Sigmoid colon (tissue), 7 donors: ENCODE measurements around the gene ST3GAL2. TPM values are rescaled to one million over a fixed set of nuclear protein-coding genes. Genes with fewer than 3 reads are reported as not detected.
A peak's percentile ranks its signal among the peaks of the same experiment; 100 is the strongest.

Source experiments
- DNase-seq: peaks from one replicate; pipeline ENCODE4 v3.0.0-alpha.2; 2019
- H3K27ac ChIP-seq, 4 donors: fragments of 200-600 bp; sonication (generic); one replicate each; pipeline ENCODE4 v1.5.1; 2016 to 2019; ENCODE audit warnings: mild to moderate bottlenecking in 1 of 4
- H3K27me3 ChIP-seq, 3 donors: fragments of 200-600 bp; sonication (generic); one replicate each; pipeline ENCODE4 v1.5.1; 2019; ENCODE audit warnings: mild to moderate bottlenecking in 1 of 3
- H3K36me3 ChIP-seq, 4 donors: fragments of 200-600 bp; sonication (generic); one replicate each; pipeline ENCODE4 v1.5.1; 2016 to 2019
- H3K4me1 ChIP-seq, 4 donors: fragments of 200-600 bp; sonication (generic); one replicate each; pipeline ENCODE4 v1.5.1; 2017 to 2019
- H3K4me3 ChIP-seq, 4 donors: fragments of 200-600 bp; sonication (generic); one replicate each; pipeline ENCODE4 v1.5.1; 2017 to 2019; ENCODE audit warnings: mild to moderate bottlenecking in 2 of 4, moderate library complexity in 1 of 4
- H3K9me3 ChIP-seq, 4 donors: fragments of 200-600 bp in 3 of 4; sonication (generic) in 3 of 4; one replicate each; pipeline versions ENCODE4 v1.5.1 to v1.6.1; 2013 to 2019
- EP300 ChIP-seq, 4 donors: sonication (generic); formaldehyde crosslinking; IDR thresholded peaks; one replicate each; pipeline ENCODE4 v1.6.1; 2017; ENCODE audit warnings: antibody characterized with exemption in 4 of 4
- POLR2A ChIP-seq, 2 donors: fragments of 450-650 bp; IDR thresholded peaks; one replicate each; pipeline ENCODE4 v1.6.1; 2016; ENCODE audit warnings: antibody characterized with exemption in 2 of 2, mild to moderate bottlenecking in 2 of 2, moderate library complexity in 2 of 2
- POLR2AphosphoS5 ChIP-seq, 4 donors: sonication (generic); formaldehyde crosslinking; IDR thresholded peaks; one replicate each; pipeline ENCODE4 v1.6.1; 2017; ENCODE audit warnings: antibody characterized with exemption in 4 of 4
- WGBS, 2 donors: extraction: QIAGEN DNeasy Blood & Tissue Kit; methylation state at CpG; one replicate each; pipeline ENCODE4 v1.1.7; 2013; 5-methylcytosine and 5-hydroxymethylcytosine counted together
- intact Hi-C: fragments of 100-400 bp; cut with DNase I; formaldehyde crosslinking; loops from one replicate; pipeline ENCODE4 v1.15.1; 2023
- polyA plus RNA-seq, 3 donors: library from polyadenylated mRNA; stranded (reverse); fragments of 200-250 nt; gene quantifications; one replicate each; pipeline ENCODE4 v1.2.3, GENCODE V29; 2013
- total RNA-seq, 4 donors: library from RNA; depleted of rRNA; stranded (reverse); fragments of >200 nt; gene quantifications; one replicate each; pipeline ENCODE4 v1.1.0, GENCODE V29; 2016
- TF ChIP-seq, protein P1 (sequence below), 4 experiments: fragments of 450-650 bp in 3 of 4; fragments of 200-600 bp in 1 of 4; IDR thresholded peaks; one replicate each; pipeline ENCODE4 v1.5.1; 2016 to 2019; ENCODE audit warnings: antibody characterized with exemption in 4 of 4, mild to moderate bottlenecking in 3 of 4, moderate library complexity in 2 of 4
- donor health status: healthy with polysubstance abuse.
- donor health status: Bipolar disorder and iron deficiency.
- donor health status: healthy.

Gene ST3GAL2, protein sequence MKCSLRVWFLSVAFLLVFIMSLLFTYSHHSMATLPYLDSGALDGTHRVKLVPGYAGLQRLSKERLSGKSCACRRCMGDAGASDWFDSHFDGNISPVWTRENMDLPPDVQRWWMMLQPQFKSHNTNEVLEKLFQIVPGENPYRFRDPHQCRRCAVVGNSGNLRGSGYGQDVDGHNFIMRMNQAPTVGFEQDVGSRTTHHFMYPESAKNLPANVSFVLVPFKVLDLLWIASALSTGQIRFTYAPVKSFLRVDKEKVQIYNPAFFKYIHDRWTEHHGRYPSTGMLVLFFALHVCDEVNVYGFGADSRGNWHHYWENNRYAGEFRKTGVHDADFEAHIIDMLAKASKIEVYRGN
- total RNA-seq: 10 to 100 TPM; 14.0 to 21.3 (median 16.6) TPM
- 10 to 100 TPM in 1 of 3 donors, 1 to 10 TPM in 2; 2.3 to 10.2 (median 2.4) TPM for polyA plus RNA-seq

DNA sequence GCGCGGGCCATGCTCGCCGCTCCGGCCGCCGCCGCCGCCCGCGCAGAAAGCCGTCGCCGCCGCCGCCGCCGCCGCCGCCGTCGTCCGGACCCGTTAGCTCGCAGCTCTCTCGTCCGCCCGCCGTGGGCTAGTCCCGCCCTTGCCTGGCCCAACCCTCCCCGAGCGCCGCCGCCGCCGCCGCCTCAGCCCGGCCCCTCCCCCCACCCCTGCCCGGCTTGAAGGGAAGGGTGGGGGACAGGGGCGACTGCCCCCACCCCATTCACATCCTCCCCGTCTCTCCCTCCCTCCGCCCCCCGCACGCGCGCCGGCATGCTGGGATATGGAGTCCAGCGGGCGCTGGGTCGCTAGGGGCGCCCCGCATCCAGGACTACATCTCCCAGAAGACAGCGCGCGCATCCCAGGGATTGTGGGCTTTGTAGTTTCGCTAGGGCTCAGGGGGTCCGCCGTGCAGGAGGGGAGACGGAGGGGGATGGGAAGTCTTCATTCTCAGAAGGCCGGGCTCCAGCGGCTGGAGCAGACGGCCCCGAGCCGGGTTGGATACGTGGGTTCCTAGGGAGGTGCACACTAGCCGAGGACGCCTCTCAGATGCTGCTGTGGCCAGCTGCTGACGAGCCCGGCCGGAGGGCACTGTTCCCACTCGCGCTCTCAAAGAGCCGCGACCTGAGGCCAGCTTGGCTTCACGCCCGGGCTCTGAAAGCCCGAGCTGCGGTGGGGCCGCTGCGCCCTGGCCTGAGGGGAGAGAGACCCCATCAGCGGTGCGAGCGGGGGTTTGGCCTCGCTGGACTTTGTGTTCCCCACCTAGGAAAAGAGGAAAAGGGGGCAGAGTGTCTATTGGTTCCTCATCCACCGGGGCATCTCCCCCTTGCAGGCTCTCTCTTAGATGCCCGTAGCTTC is at the start of gene ST3GAL2:
TSS of gene ST3GAL2 (minus strand) at position 132 of the 894 bp plus-strand sequence. CDS start 40,570 bp downstream, outside the sequence.
- H3K27ac ChIP-seq: peak within 1 kb of the TSS; percentile 75 to 87 (median 79)
- no peaks in the 10 kb centered on the region for H3K9me3 ChIP-seq
- no peaks in the 10 kb centered on the region for H3K27me3 ChIP-seq
- peak within 1 kb of the TSS; percentile 50 to 95 (median 85) for H3K4me3 ChIP-seq
- peaks cover 0 to 38% (median 32%) of the 10 kb centered on the region in 4 donors for H3K4me1 ChIP-seq
- intact Hi-C loops: loop anchor here (1.0 to 2.0 kb wide), 2 partner anchors 15 to 58 kb away; partner anchors contain the start of gene FCSK
- TF ChIP-seq POLR2AphosphoS5 (IDR thresholded peaks at IDR 0.05) (peak in 3 of 4 donors; percentile 46 to 51 (median 51)), POLR2A (IDR thresholded peaks at IDR 0.05) (no peak)
- TF ChIP-seq, protein P1, sequence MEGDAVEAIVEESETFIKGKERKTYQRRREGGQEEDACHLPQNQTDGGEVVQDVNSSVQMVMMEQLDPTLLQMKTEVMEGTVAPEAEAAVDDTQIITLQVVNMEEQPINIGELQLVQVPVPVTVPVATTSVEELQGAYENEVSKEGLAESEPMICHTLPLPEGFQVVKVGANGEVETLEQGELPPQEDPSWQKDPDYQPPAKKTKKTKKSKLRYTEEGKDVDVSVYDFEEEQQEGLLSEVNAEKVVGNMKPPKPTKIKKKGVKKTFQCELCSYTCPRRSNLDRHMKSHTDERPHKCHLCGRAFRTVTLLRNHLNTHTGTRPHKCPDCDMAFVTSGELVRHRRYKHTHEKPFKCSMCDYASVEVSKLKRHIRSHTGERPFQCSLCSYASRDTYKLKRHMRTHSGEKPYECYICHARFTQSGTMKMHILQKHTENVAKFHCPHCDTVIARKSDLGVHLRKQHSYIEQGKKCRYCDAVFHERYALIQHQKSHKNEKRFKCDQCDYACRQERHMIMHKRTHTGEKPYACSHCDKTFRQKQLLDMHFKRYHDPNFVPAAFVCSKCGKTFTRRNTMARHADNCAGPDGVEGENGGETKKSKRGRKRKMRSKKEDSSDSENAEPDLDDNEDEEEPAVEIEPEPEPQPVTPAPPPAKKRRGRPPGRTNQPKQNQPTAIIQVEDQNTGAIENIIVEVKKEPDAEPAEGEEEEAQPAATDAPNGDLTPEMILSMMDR (IDR thresholded peaks at IDR 0.05): no peak
- 1 to 2% methylated on average over 86 of the region's 86 CpGs for WGBS, 2 donors
- peak; percentile 98 for DNase-seq
- H3K36me3 ChIP-seq: no peaks in the 10 kb centered on the region

DNA sequence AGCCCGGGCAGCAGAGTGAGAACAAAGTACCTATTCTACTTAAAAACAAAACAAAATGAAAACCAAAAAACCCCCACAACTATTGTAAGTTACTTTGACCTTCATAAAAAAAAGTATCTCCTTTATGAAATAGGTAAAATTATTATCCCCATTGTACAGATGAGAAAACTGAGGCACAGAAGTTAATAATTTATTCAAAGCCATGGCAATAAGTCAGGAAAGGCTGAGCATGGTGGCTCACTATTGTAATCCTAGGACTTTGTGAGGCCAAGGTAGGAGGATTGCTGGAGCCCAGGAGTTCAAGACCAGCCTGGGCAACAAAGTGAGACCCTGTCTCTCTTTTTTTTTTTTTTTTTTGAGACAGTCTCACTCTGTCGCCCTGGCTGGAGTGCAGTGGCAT is 46.0 kb upstream of the ST3GAL2 start:
- no peaks in the 10 kb centered on the region for H3K27me3 ChIP-seq
- no peak overlapping the region for H3K4me3 ChIP-seq
- H3K36me3 ChIP-seq: peaks cover 9 to 80% (median 20%) of the 10 kb centered on the region in 4 donors
- no peaks in the 10 kb centered on the region for H3K4me1 ChIP-seq
- intact Hi-C loops: no loop called here
- 93 to 95% methylated on average over 2 of the region's 2 CpGs for WGBS, 2 donors
- no peak overlapping the region for H3K27ac ChIP-seq
- no peak for DNase-seq
- TF ChIP-seq EP300 (IDR thresholded peaks at IDR 0.05) (no peak), POLR2A (IDR thresholded peaks at IDR 0.05) (no peak), POLR2AphosphoS5 (IDR thresholded peaks at IDR 0.05) (no peak)
- TF ChIP-seq, protein P1 (IDR thresholded peaks at IDR 0.05): no peak
- H3K9me3 ChIP-seq: no peaks in the 10 kb centered on the region

DNA sequence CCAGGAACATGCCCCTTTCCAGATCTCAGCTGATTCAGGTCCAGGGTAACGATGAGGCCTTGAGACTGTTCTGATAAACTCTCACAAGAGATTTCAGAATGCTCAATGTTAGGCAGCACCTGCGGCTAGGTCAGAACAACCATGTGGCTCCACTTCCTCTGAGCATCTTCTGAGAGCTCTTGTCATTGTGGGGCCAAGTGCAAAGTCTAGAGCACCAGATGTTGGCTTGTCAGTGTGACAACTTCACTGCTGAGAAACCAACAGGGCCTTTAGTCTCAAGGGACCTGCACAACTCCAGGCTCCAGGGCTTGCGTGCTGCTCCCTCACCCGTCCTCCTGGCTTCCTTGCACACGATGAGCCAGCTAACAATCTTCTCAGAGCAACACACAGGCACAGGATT is 44.5 kb upstream of the ST3GAL2 start:
- H3K4me3 ChIP-seq: no peak overlapping the region
- intact Hi-C loops: no loop called here
- H3K27ac ChIP-seq: no peak overlapping the region
- H3K36me3 ChIP-seq: peaks cover 9 to 81% (median 24%) of the 10 kb centered on the region in 4 donors
- DNase-seq: no peak
- no peak for TF ChIP-seq EP300 (IDR thresholded peaks at IDR 0.05)
- no peak for TF ChIP-seq POLR2A (IDR thresholded peaks at IDR 0.05)
- TF ChIP-seq POLR2AphosphoS5 (IDR thresholded peaks at IDR 0.05): no peak
- TF ChIP-seq, protein P1 (IDR thresholded peaks at IDR 0.05): no peak
- H3K4me1 ChIP-seq: no peaks in the 10 kb centered on the region
- H3K27me3 ChIP-seq: no peaks in the 10 kb centered on the region
- WGBS, 2 donors: 91% methylated on average over 5 of the region's 5 CpGs
- no peaks in the 10 kb centered on the region for H3K9me3 ChIP-seq

DNA sequence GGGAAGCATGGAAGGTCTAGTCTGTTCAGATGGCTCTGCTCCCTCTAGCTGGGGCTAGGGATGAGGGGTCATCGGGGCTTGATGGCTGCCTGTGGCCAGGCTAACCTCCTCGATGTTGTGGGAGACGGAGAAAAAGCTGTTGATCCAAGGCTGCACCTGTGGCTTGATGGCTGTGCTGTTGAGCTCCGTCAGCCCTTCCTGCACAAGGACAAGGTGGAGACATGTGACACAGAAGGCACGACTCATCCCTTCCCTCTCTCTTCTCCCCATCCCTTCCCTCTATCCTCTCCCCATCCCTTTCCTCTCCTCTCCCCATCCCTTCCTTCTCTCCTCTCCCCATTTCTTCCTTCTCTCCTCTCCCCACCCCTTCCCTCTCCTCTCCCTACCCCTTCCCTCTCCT is 43.7 kb upstream of the ST3GAL2 start:
- Histone ChIP-seq H3K4me3 (no peak overlapping the region), H3K27ac (no peak overlapping the region), H3K4me1 (no peaks in the 10 kb centered on the region), H3K27me3 (no peaks in the 10 kb centered on the region), H3K9me3 (no peaks in the 10 kb centered on the region), H3K36me3 (peaks cover 9 to 82% (median 24%) of the 10 kb centered on the region in 4 donors)
- WGBS, 2 donors: 86 to 87% methylated on average over 5 of the region's 5 CpGs
- intact Hi-C loops: no loop called here
- TF ChIP-seq EP300 (IDR thresholded peaks at IDR 0.05): no peak
- TF ChIP-seq POLR2AphosphoS5 (IDR thresholded peaks at IDR 0.05): no peak
- TF ChIP-seq, protein P1 (IDR thresholded peaks at IDR 0.05): no peak
- TF ChIP-seq POLR2A (IDR thresholded peaks at IDR 0.05): no peak
- no peak for DNase-seq
